Activated CD8-positive, alpha-beta memory T cell treated with anti-CD3 and anti-CD28 coated beads for 36 hours (primary cell): Measurements from ENCODE around the gene CCP110. TPM values are rescaled to one million over a fixed set of nuclear protein-coding genes. Genes with fewer than 3 reads are reported as not detected.

Source experiments
- CTCF ChIA-PET: fragments of 350-600 bp; sonication (Branson Sonifier 250); formaldehyde crosslinking; loops from one replicate; lab custom pipeline; 2021; ENCODE audit warnings: antibody characterized with exemption; lab: Charles Lee
- POLR2A ChIA-PET: fragments of 350-600 bp; sonication (Branson Sonifier 250); formaldehyde crosslinking; loops from one replicate; lab custom pipeline; 2021; ENCODE audit warnings: antibody characterized with exemption; lab: Charles Lee
- total RNA-seq, 2 experiments: library from RNA; stranded (reverse); gene quantifications; one replicate each; pipeline ENCODE4 v1.2.3, GENCODE V29; 2021

Gene CCP110
- total RNA-seq, 2 experiments from 2014 or later: 29.3 to 30.1 TPM

- CTCF ChIA-PET: no interaction called here
Observed at GRCh38 chr16:19574615-19575014, 50.9 kb downstream of the CCP110 start.

GRCh38 chr16:19578378-19578971 is 54.7 kb downstream of the CCP110 start:
- ChIA-PET CTCF (interaction anchor here (0.7 kb wide), 1 partner anchor 8 kb away, joined by 3 read pairs; no protein-coding TSS in a partner anchor), POLR2A (no interaction called here)

More at GRCh38 chr16:19574615-19575014, 50.9 kb downstream of the CCP110 start:
- POLR2A ChIA-PET: no interaction called here

- CTCF ChIA-PET: no interaction called here
- POLR2A ChIA-PET: no interaction called here
Observed at GRCh38 chr16:19582050-19582831, 58.5 kb downstream of the CCP110 start.

GRCh38 chr16:19583665-19584300 is 60.0 kb downstream of the CCP110 start:
- ChIA-PET CTCF (interaction anchor here (1.0 to 1.9 kb wide), 5 partner anchors 11 to 307 kb away, joined by 3 to 10 read pairs (median 6); no protein-coding TSS in a partner anchor), POLR2A (no interaction called here)

- POLR2A ChIA-PET: no interaction called here
- CTCF ChIA-PET: no interaction called here
Observed at GRCh38 chr16:19588661-19589060, 64.9 kb downstream of the CCP110 start.

GRCh38 chr16:19589106-19589505 is 65.4 kb downstream of the CCP110 start:
- ChIA-PET CTCF (no interaction called here), POLR2A (no interaction called here)

GRCh38 chr16:19589771-19590302 is 66.1 kb downstream of the CCP110 start:
- ChIA-PET POLR2A (no interaction called here), CTCF (no interaction called here)

GRCh38 chr16:19595043-19595767 is 71.5 kb downstream of the CCP110 start:
- CTCF ChIA-PET: interaction anchor here (1.8 kb wide), 1 partner anchor 12 kb away, joined by 6 read pairs; no protein-coding TSS in a partner anchor
- POLR2A ChIA-PET: no interaction called here

- POLR2A ChIA-PET: no interaction called here
Observed at GRCh38 chr16:19598805-19599510, 75.2 kb downstream of the CCP110 start.

GRCh38 chr16:19599968-19600716 is 76.4 kb downstream of the CCP110 start:
- CTCF ChIA-PET: interaction anchor here (0.5 to 2.5 kb wide), 3 partner anchors 16 to 286 kb away, joined by 3 to 9 read pairs (median 7); no protein-coding TSS in a partner anchor
- POLR2A ChIA-PET: no interaction called here

More at GRCh38 chr16:19598805-19599510, 75.2 kb downstream of the CCP110 start:
- CTCF ChIA-PET: interaction anchor here (0.6 to 2.5 kb wide), 2 partner anchors 15 to 287 kb away, joined by 3 to 7 read pairs; no protein-coding TSS in a partner anchor

GRCh38 chr16:19601083-19601976 is 77.6 kb downstream of the CCP110 start:
- ChIA-PET POLR2A (no interaction called here), CTCF (interaction anchor here (1.6 to 2.4 kb wide), 3 partner anchors 15 to 285 kb away, joined by 6 to 9 read pairs (median 8); no protein-coding TSS in a partner anchor)

Other genes with a start within 250 kb of the CCP110 start
- not detected for gene CLEC19A, start 238.2 kb upstream of the CCP110 start, total RNA-seq
- not detected for gene TMC5, start 106.1 kb upstream of the CCP110 start, total RNA-seq
- gene GDE1, start 1.8 kb upstream of the CCP110 start, total RNA-seq: 10 to 100 TPM; 28.4 to 28.6 TPM
- gene VPS35L, start 31.8 kb downstream of the CCP110 start, total RNA-seq: 10 to 100 TPM; 29.0 to 31.0 TPM
- gene KNOP1, start 194.3 kb downstream of the CCP110 start, total RNA-seq: 10 to 100 TPM; 32.1 to 33.9 TPM
- 1 to 10 TPM; 3.9 to 5.0 TPM for gene IQCK, start 194.3 kb downstream of the CCP110 start, total RNA-seq